ENCODE results near the gene CACNA2D4.

Gene CACNA2D4

DNA sequence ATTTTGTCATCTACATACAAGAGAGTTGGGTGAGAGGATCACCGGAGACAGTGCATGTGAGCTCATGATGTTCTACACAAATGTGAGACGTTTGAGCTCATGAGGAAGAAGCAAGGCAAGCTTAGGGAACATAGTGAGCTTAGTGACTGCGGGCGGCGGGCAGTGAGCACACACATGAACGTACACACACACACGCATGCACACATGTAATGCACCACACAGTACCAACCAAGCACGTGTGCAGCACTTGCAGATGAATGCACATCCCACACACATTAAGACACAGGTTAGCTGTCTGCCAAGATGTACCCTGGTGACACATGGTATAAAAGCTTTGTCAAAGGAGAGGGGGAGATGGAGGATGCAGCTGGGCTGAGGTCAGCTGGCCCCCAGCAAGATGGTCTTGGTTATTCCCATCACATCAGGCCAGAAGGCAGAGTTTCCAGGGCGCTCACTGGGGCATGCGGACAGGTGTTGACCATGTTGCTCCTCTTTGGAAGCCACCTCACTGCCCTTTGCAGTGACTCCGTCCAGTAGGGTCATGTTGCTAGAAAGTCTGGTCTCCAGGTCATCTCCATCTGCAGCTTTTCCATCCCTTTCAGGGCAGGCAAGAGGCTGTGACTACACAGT lies 8.7 kb upstream of the CACNA2D4 start:
- no peaks in the 10 kb centered on the region for H3K27me3 ChIP-seq (replicated peaks; ENCODE audit: control insufficient read depth, insufficient read depth, low read length, poor library complexity, severe bottlenecking)
- no peak overlapping the region for H3K4me3 ChIP-seq (ENCODE audit: insufficient read depth, low read depth, low read length, poor library complexity, severe bottlenecking)
- no peaks in the 10 kb centered on the region for H3K9me3 ChIP-seq (ENCODE audit: control insufficient read depth, low read length)
- H3K4me1 ChIP-seq (ENCODE audit: control insufficient read depth, insufficient read depth, low read length, poor library complexity, severe bottlenecking), result peaks cover 2% of the 10 kb centered on the region
- no peaks in the 10 kb centered on the region for H3K36me3 ChIP-seq (ENCODE audit: control insufficient read depth, insufficient read depth, low read length)
- no peak for DNase-seq
- no peak overlapping the region for H3K27ac ChIP-seq (ENCODE audit: insufficient read depth, low read length, poor library complexity, severe bottlenecking)

DNA sequence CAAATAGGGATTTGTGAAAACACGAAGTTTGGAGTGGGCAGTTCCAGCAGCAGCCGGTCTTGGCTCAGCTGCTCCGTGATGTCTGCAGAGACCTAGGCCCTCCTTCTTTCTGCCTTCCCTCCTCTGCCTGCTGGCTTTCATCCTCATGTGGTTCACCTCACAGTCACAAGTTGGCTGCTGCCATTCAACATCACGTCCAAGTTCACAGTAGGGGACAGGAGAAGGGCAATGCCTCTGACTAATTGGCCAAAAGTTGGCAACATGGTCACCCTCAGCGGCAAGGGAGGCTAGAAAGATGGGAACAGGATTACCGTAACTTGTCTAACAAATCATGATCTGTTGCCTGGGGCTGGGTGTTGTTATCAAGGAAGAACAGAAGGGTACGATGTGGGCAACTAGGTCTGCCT lies 7.8 kb upstream of the CACNA2D4 start:
- no peaks in the 10 kb centered on the region for H3K36me3 ChIP-seq (ENCODE audit: control insufficient read depth, insufficient read depth, low read length)
- no peaks in the 10 kb centered on the region for H3K27me3 ChIP-seq (replicated peaks; ENCODE audit: control insufficient read depth, insufficient read depth, low read length, poor library complexity, severe bottlenecking)
- H3K27ac ChIP-seq (ENCODE audit: insufficient read depth, low read length, poor library complexity, severe bottlenecking), result no peak overlapping the region
- no peaks in the 10 kb centered on the region for H3K9me3 ChIP-seq (ENCODE audit: control insufficient read depth, low read length)
- H3K4me3 ChIP-seq (ENCODE audit: insufficient read depth, low read depth, low read length, poor library complexity, severe bottlenecking), result no peak overlapping the region
- no peak for DNase-seq
- H3K4me1 ChIP-seq (ENCODE audit: control insufficient read depth, insufficient read depth, low read length, poor library complexity, severe bottlenecking), result peaks cover 2% of the 10 kb centered on the region

DNA sequence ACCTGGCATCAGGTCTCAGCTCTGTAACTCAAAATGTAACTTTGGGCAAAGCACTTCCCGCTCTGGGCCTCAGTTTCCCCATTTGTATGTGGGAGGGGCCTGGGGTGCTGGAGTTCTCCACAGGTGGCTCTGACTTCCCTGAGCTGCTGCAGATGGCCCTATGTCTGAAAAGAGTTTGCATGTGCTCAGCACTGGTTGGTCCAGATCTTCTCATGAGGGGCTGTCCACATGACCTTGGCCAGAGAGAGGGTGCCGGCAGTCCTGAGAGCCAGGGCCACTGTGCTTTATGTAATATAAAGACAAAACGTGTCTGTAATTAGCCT lies 7.2 kb upstream of the CACNA2D4 start:
- Histone ChIP-seq H3K36me3 (ENCODE audit: control insufficient read depth, insufficient read depth, low read length) (no peaks in the 10 kb centered on the region), H3K27me3 (replicated peaks; ENCODE audit: control insufficient read depth, insufficient read depth, low read length, poor library complexity, severe bottlenecking) (no peaks in the 10 kb centered on the region), H3K9me3 (ENCODE audit: control insufficient read depth, low read length) (no peaks in the 10 kb centered on the region), H3K4me1 (ENCODE audit: control insufficient read depth, insufficient read depth, low read length, poor library complexity, severe bottlenecking) (peaks cover 2% of the 10 kb centered on the region), H3K27ac (ENCODE audit: insufficient read depth, low read length, poor library complexity, severe bottlenecking) (no peak overlapping the region), H3K4me3 (ENCODE audit: insufficient read depth, low read depth, low read length, poor library complexity, severe bottlenecking) (no peak overlapping the region)
- no peak for DNase-seq

DNA sequence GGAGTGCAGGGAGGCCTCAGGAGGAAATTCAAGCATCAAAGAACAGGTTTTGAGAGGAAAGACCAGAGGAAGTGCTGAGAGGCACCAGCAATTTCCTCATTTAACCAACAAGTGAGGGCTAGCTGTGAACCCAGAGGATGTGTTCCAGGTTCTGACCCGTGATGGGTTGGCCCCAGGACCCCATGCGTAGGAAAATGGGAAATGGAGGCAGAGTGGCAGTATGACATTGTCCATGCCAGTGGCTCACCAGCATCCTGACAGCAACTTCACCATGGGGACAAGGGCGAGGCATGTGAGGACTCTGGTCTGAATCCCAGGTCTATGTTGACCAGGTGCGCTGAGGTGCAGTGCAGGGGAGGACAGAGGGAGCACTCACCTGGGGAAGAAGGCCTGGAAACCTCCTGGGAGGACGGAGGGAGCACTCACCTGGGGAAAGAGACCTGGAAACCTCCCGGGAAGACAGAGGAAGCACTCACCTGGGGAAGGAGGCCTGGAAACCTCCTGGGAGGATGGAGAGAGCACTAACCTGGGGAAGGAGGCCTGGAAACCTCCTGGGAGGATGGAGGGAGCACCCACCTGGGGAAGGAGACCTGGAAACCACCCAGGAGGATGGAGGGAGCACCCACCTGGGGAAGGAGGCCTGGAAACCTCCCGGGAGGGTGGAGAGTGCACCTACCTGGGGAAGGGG lies 6.7 kb upstream of the CACNA2D4 start:
- DNase-seq, result no peak
- Histone ChIP-seq H3K9me3 (ENCODE audit: control insufficient read depth, low read length) (no peaks in the 10 kb centered on the region), H3K4me1 (ENCODE audit: control insufficient read depth, insufficient read depth, low read length, poor library complexity, severe bottlenecking) (peaks cover 2% of the 10 kb centered on the region), H3K36me3 (ENCODE audit: control insufficient read depth, insufficient read depth, low read length) (no peaks in the 10 kb centered on the region), H3K27ac (ENCODE audit: insufficient read depth, low read length, poor library complexity, severe bottlenecking) (no peak overlapping the region), H3K4me3 (ENCODE audit: insufficient read depth, low read depth, low read length, poor library complexity, severe bottlenecking) (no peak overlapping the region), H3K27me3 (replicated peaks; ENCODE audit: control insufficient read depth, insufficient read depth, low read length, poor library complexity, severe bottlenecking) (no peaks in the 10 kb centered on the region)

DNA sequence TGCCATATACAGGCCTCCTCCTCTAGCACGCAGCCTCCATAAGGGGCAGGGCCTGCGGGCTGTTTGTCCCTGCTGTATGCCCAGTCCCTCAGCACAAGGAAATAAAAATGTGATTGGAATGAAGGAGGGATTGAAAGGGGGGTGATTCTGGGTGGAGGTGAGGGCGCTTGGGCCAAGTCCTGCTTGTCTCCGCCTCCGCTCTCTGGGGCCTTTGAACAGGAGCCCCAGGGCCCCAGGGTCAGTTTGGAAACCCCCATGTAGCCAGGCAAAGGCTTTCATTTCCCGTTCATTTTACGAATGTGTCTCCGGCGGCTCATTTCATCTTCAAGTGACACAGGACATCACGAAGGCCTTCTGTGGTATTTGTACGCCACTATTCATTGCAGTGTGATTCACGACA lies 4.5 kb upstream of the CACNA2D4 start:
- no peak for DNase-seq
- Histone ChIP-seq H3K36me3 (ENCODE audit: control insufficient read depth, insufficient read depth, low read length) (no peaks in the 10 kb centered on the region), H3K4me3 (ENCODE audit: insufficient read depth, low read depth, low read length, poor library complexity, severe bottlenecking) (no peak overlapping the region), H3K4me1 (ENCODE audit: control insufficient read depth, insufficient read depth, low read length, poor library complexity, severe bottlenecking) (peaks cover 2% of the 10 kb centered on the region), H3K27ac (ENCODE audit: insufficient read depth, low read length, poor library complexity, severe bottlenecking) (no peak overlapping the region), H3K27me3 (replicated peaks; ENCODE audit: control insufficient read depth, insufficient read depth, low read length, poor library complexity, severe bottlenecking) (no peaks in the 10 kb centered on the region), H3K9me3 (ENCODE audit: control insufficient read depth, low read length) (no peaks in the 10 kb centered on the region)

DNA sequence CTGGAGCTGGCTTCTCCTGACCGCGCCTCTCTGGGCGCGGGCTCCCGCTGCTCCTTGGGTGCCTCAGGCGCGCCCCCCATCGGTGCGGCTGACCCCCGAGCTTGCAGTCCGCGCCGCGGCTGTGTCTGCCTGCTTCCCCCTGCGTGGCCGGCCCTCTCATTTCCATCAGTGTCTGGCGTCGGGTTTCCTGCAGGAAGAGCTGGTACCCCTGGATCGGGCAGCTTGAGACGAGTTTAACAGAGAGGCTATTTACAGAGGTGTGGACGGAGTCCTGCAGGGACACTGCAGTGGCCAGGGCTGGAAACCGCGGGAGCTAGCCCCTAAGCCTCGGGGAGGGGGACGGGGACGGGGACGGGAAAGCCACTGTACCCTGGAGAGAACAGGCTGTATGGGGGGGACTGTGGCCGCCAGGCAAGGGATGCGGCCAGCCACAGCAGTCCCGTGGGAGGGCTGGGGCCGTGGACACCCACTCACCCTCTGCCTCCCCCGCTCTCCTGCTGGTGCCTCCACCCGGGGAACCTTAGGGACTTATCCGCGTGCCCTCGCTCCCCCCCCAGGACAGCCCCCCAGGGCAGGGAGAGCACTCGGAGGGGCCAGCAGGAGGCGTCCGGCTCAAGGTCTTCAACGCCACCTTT lies 3.7 kb upstream of the CACNA2D4 start:
- Histone ChIP-seq H3K36me3 (ENCODE audit: control insufficient read depth, insufficient read depth, low read length) (no peaks in the 10 kb centered on the region), H3K27ac (ENCODE audit: insufficient read depth, low read length, poor library complexity, severe bottlenecking) (no peak overlapping the region), H3K4me3 (ENCODE audit: insufficient read depth, low read depth, low read length, poor library complexity, severe bottlenecking) (no peak overlapping the region), H3K4me1 (ENCODE audit: control insufficient read depth, insufficient read depth, low read length, poor library complexity, severe bottlenecking) (peaks cover 2% of the 10 kb centered on the region), H3K9me3 (ENCODE audit: control insufficient read depth, low read length) (no peaks in the 10 kb centered on the region), H3K27me3 (replicated peaks; ENCODE audit: control insufficient read depth, insufficient read depth, low read length, poor library complexity, severe bottlenecking) (no peaks in the 10 kb centered on the region)
- no peak for DNase-seq

DNA sequence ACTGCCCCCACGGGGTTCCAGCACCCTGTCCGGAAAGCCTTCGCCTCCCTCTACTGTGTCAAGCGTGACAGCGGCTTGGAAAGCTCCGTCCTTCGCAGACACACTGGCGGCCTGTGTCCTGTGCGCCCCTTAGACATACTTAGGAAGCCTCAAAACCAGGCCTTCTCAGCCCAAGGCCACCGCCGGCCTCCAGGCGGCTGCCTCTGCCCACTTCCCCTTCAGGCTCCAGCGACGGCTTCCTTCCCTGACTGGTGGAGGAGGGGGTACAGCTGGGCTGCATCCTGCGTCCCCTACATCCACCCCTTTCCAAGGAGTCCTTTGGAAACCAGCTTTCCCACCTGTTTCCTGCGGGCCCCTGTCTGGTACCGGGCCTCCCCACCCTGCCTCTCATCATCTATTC lies 2.5 kb upstream of the CACNA2D4 start:
- Histone ChIP-seq H3K36me3 (ENCODE audit: control insufficient read depth, insufficient read depth, low read length) (no peaks in the 10 kb centered on the region), H3K27me3 (replicated peaks; ENCODE audit: control insufficient read depth, insufficient read depth, low read length, poor library complexity, severe bottlenecking) (no peaks in the 10 kb centered on the region), H3K9me3 (ENCODE audit: control insufficient read depth, low read length) (no peaks in the 10 kb centered on the region), H3K27ac (ENCODE audit: insufficient read depth, low read length, poor library complexity, severe bottlenecking) (no peak overlapping the region), H3K4me1 (ENCODE audit: control insufficient read depth, insufficient read depth, low read length, poor library complexity, severe bottlenecking) (peaks cover 3% of the 10 kb centered on the region), H3K4me3 (ENCODE audit: insufficient read depth, low read depth, low read length, poor library complexity, severe bottlenecking) (no peak overlapping the region)
- no peak for DNase-seq

DNA sequence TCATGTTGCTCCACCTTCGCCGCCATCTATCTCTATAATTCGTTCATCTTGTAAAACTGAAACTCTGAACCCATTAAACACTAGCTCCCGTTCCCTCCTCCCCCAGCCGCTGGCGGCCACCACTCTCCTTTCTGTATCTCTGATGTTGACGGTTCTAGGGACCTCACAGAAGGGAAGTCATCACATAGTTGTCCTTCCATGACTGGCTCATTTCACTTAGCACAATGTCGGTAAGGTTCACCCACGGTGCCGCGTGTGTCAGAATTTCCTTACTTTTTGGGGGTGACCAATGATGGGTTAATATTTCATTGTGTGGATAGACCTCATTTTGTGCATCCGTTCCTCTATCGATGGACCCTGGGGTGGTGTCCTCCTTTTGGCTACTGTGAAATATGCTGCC lies 2.0 kb upstream of the CACNA2D4 start:
- H3K4me1 ChIP-seq (ENCODE audit: control insufficient read depth, insufficient read depth, low read length, poor library complexity, severe bottlenecking), result peaks cover 8% of the 10 kb centered on the region
- DNase-seq, result no peak

DNA sequence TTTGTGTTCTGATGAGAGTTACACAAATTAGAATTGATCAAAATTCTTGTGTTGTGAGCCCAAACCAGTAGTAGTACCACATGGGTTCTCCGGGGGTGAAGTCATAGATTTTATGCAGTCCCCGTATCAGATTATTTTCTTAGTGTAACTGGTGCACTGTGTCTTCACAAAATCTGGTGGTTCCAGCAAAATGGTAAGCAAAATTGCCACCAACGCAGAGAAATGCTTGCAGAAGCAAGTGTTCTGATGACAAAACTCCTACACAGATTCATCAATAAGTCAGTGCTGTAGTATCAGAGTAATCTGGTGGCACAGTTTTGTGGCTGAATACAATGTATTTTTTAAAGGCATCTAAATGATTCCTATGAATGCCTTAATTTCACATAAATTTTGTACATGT lies 1.3 kb upstream of the CACNA2D4 start:
- Histone ChIP-seq H3K9me3 (ENCODE audit: control insufficient read depth, low read length) (no peaks in the 10 kb centered on the region), H3K4me3 (ENCODE audit: insufficient read depth, low read depth, low read length, poor library complexity, severe bottlenecking) (no peak overlapping the region), H3K27me3 (replicated peaks; ENCODE audit: control insufficient read depth, insufficient read depth, low read length, poor library complexity, severe bottlenecking) (no peaks in the 10 kb centered on the region), H3K36me3 (ENCODE audit: control insufficient read depth, insufficient read depth, low read length) (no peaks in the 10 kb centered on the region), H3K27ac (ENCODE audit: insufficient read depth, low read length, poor library complexity, severe bottlenecking) (no peak overlapping the region), H3K4me1 (ENCODE audit: control insufficient read depth, insufficient read depth, low read length, poor library complexity, severe bottlenecking) (peaks cover 9% of the 10 kb centered on the region)
- DNase-seq, result no peak

More for the DNA sequence above, 2.0 kb upstream of the CACNA2D4 start:
- Histone ChIP-seq H3K9me3 (ENCODE audit: control insufficient read depth, low read length) (no peaks in the 10 kb centered on the region), H3K36me3 (ENCODE audit: control insufficient read depth, insufficient read depth, low read length) (no peaks in the 10 kb centered on the region), H3K27ac (ENCODE audit: insufficient read depth, low read length, poor library complexity, severe bottlenecking) (no peak overlapping the region), H3K27me3 (replicated peaks; ENCODE audit: control insufficient read depth, insufficient read depth, low read length, poor library complexity, severe bottlenecking) (no peaks in the 10 kb centered on the region), H3K4me3 (ENCODE audit: insufficient read depth, low read depth, low read length, poor library complexity, severe bottlenecking) (no peak overlapping the region)

DNA sequence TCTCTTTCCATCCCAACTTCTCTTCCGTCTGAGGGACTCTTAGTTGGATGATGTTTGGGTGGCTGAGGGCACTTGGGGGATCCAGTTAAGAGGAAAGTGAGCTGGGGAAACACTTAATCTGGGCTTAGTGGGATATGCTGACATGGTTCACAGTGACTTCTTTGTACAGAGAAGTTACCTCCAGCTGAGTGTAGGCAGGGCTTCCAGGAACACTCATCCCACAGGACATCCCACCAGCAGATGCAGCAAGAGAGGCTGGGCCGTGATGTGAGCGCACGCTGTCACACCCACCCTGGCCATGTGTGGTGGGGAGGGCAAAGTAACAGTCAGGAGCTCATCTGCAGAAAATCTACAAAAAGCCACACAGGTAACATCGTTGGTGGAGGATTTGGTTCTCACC lies 832 bp upstream of the CACNA2D4 start:
- H3K4me3 ChIP-seq (ENCODE audit: insufficient read depth, low read depth, low read length, poor library complexity, severe bottlenecking), result no peak overlapping the region
- H3K9me3 ChIP-seq (ENCODE audit: control insufficient read depth, low read length), result no peaks in the 10 kb centered on the region
- no peak for DNase-seq
- H3K27me3 ChIP-seq (replicated peaks; ENCODE audit: control insufficient read depth, insufficient read depth, low read length, poor library complexity, severe bottlenecking), result no peaks in the 10 kb centered on the region
- no peak overlapping the region for H3K27ac ChIP-seq (ENCODE audit: insufficient read depth, low read length, poor library complexity, severe bottlenecking)
- no peaks in the 10 kb centered on the region for H3K36me3 ChIP-seq (ENCODE audit: control insufficient read depth, insufficient read depth, low read length)
- H3K4me1 ChIP-seq (ENCODE audit: control insufficient read depth, insufficient read depth, low read length, poor library complexity, severe bottlenecking), result peaks cover 9% of the 10 kb centered on the region
